B cell (primary cell): Measurements from ENCODE around the gene HPX. TPM values are rescaled to one million over a fixed set of nuclear protein-coding genes. Genes with fewer than 3 reads are reported as not detected.
A peak's percentile ranks its signal among the peaks of the same experiment; 100 is the strongest.

Source experiments
- ATAC-seq: fragments of 200-7000 bp; cut with Tn5 transposase; one replicate; pipeline ENCODE4 v1.10.0; 2021; ENCODE audit warnings: low read depth, mild to moderate bottlenecking, moderate number of reproducible peaks, moderate library complexity
- CTCF ChIA-PET: fragments of 350-600 bp; sonication (Branson Sonifier 250); formaldehyde crosslinking; loops from one replicate; lab custom pipeline; 2021; ENCODE audit warnings: antibody characterized with exemption, inconsistent platforms; lab: Charles Lee
- POLR2A ChIA-PET: fragments of 350-600 bp; sonication (Branson Sonifier 250); formaldehyde crosslinking; loops from one replicate; lab custom pipeline; 2021; ENCODE audit warnings: antibody characterized with exemption; lab: Charles Lee
- DNase-seq: peaks from one replicate; pipeline ENCODE4 v3.0.0; 2013
- H2AFZ ChIP-seq: 2 replicates; pipeline ENCODE4 v1.6.1; 2012; ENCODE audit warnings: mild to moderate bottlenecking, low read depth, low read length; ENCODE audit not compliant: insufficient read depth, poor library complexity, severe bottlenecking
- H3K27ac ChIP-seq, 2 donors: 1 replicate in 1 of 2; 2 replicates in 1 of 2; pipeline ENCODE4 v1.5.1; 2012 to 2013; ENCODE audit warnings: low read length in 2 of 2, mild to moderate bottlenecking in 2 of 2, moderate library complexity in 1 of 2
- H3K27me3 ChIP-seq, 4 experiments: fragments of 200-600 bp in 1 of 4; sonication (generic) in 1 of 4; replicated peaks in 1 of 4; 1 replicate in 2 of 4; 2 replicates in 2 of 4; pipeline versions ENCODE4 v1.6.1 to v1.7.0; 2013 to 2016; ENCODE audit warnings: low read length in 3 of 4, mild to moderate bottlenecking in 2 of 4, mixed read lengths in 1 of 4, moderate library complexity in 1 of 4; ENCODE audit not compliant: insufficient read depth in 4 of 4, control insufficient read depth in 3 of 4; ENCODE audit errors: control extremely low read depth in 1 of 4
- H3K36me3 ChIP-seq, 2 experiments: replicated peaks in 1 of 2; 1 replicate in 1 of 2; 2 replicates in 1 of 2; pipeline versions ENCODE4 v1.6.1 to v1.7.1; 2013; ENCODE audit warnings: low read length in 1 of 2; ENCODE audit not compliant: insufficient read depth in 2 of 2, control insufficient read depth in 1 of 2; ENCODE audit errors: control extremely low read depth in 1 of 2, extremely low read depth in 1 of 2
- H3K4me1 ChIP-seq, 2 donors: fragments of 200-600 bp in 1 of 2; sonication (generic) in 1 of 2; 1 replicate in 1 of 2; 2 replicates in 1 of 2; pipeline versions ENCODE4 v1.5.1 to v1.6.1; 2013 to 2017; ENCODE audit warnings: low read length in 2 of 2; ENCODE audit not compliant: control insufficient read depth in 2 of 2, insufficient read depth in 2 of 2
- H3K4me2 ChIP-seq: replicated peaks from 2 replicates; pipeline ENCODE3; 2012; ENCODE audit warnings: mild to moderate bottlenecking, low read depth, low read length; ENCODE audit not compliant: poor library complexity, severe bottlenecking
- H3K4me3 ChIP-seq, 5 experiments: fragments of 200-600 bp in 1 of 5; sonication (generic) in 1 of 5; 1 replicate in 3 of 5; 2 replicates in 2 of 5; pipeline versions ENCODE4 v1.5.1 to v1.7.0; 2011 to 2016; ENCODE audit warnings: low read length in 4 of 5, mild to moderate bottlenecking in 4 of 5, low read depth in 2 of 5, control low read depth in 1 of 5, moderate library complexity in 1 of 5; ENCODE audit not compliant: insufficient read depth in 1 of 5; ENCODE audit errors: control extremely low read depth in 1 of 5, extremely low read depth in 1 of 5
- H3K79me2 ChIP-seq: fragments of 200-600 bp; sonication (generic); one replicate; pipeline ENCODE4 v1.6.0; 2016; ENCODE audit warnings: low read length; ENCODE audit not compliant: control insufficient read depth, insufficient read depth
- H3K9ac ChIP-seq: fragments of 200-600 bp; sonication (generic); 2 replicates; pipeline ENCODE4 v1.6.1; 2017; ENCODE audit warnings: mild to moderate bottlenecking, low read length, moderate library complexity
- H3K9me3 ChIP-seq, 3 donors: one replicate each; pipeline versions ENCODE4 v1.6.1 to v1.7.1; 2013; ENCODE audit warnings: low read length in 2 of 3; ENCODE audit not compliant: control insufficient read depth in 2 of 3, insufficient read depth in 1 of 3; ENCODE audit errors: control extremely low read depth in 1 of 3
- H4K20me1 ChIP-seq: 2 replicates; pipeline ENCODE4 v1.6.0; 2012; ENCODE audit warnings: mild to moderate bottlenecking, low read length; ENCODE audit not compliant: insufficient read depth, control insufficient read depth, poor library complexity, severe bottlenecking
- H3K27ac Mint-ChIP-seq: one replicate; pipeline ENCODE4 v1.8.0; 2021; ENCODE audit warnings: mixed read lengths
- H3K27me3 Mint-ChIP-seq: one replicate; pipeline ENCODE4 v1.8.0; 2021; ENCODE audit warnings: mixed read lengths
- H3K4me1 Mint-ChIP-seq: one replicate; pipeline ENCODE4 v1.8.0; 2021; ENCODE audit warnings: mixed read lengths
- H3K4me3 Mint-ChIP-seq: one replicate; pipeline ENCODE4 v1.8.0; 2021; ENCODE audit warnings: mixed read lengths
- H3K9me3 Mint-ChIP-seq: one replicate; pipeline ENCODE4 v1.8.0; 2022; ENCODE audit warnings: mixed read lengths; ENCODE audit not compliant: insufficient read depth
- EZH2 ChIP-seq: IDR thresholded peaks from 2 replicates; pipeline ENCODE4 v1.6.1; 2012; ENCODE audit warnings: borderline replicate concordance, low read depth, mild to moderate bottlenecking, moderate library complexity, low read length; ENCODE audit not compliant: insufficient read depth, poor library complexity, severe bottlenecking
- WGBS: methylation state at CpG from one replicate; pipeline ENCODE4 v1.1.5; 2013; ENCODE audit warnings: missing lambda C conversion rate; ENCODE audit not compliant: insufficient coverage; 5-methylcytosine and 5-hydroxymethylcytosine counted together
- intact Hi-C: fragments of 100-400 bp; cut with micrococcal nuclease; formaldehyde crosslinking; loops from one replicate; pipeline ENCODE4 v1.10.0; 2022
- polyA plus RNA-seq: library from polyadenylated mRNA; depleted of rRNA; stranded (reverse); fragments of >200 nt; gene quantifications from 2 replicates; pipeline ENCODE4 v1.2.3, GENCODE V29; 2012
- total RNA-seq, 2 donors: library from RNA; stranded (reverse); fragments of 120-200 nt in 1 of 2; gene quantifications; 1 replicate in 1 of 2; 2 replicates in 1 of 2; pipeline versions ENCODE4 v1.2.3 to v1.2.4, GENCODE V29; 2013 to 2022
- TF ChIP-seq, protein P1 (sequence below): fragments of 200-600 bp; IDR thresholded peaks from one replicate; pipeline ENCODE4 v1.8.0; 2022; ENCODE audit warnings: antibody characterized with exemption, mild to moderate bottlenecking

HPX gene
- total and polyA plus RNA-seq, 2 donors (not counting 1 experiment from before 2014, with no cell fraction given): 0.64 to 1.1 TPM

DNA sequence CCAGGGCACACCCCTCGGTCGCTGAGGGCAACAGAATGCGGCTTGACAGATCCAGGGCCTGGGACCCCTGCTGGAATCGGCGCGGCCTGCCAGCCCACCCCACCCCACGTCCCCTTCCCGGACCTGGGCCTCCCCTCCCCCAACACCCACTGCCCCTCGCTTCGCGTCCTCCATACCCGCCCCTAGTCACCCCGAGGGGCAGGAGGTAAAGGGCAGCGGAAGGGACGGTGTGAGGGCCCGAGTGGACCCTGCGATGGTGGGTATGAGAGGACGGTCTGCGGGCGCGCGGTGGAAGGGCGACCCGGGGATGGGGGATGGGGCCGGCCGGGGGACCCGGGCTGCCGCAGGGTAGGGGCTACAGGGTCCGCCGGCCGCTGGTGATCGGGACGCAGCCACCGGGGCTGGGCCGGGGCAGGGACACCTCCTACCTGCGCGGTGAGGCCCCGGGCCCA lies 22.2 kb downstream of the HPX start:
- Histone ChIP-seq H3K27ac (peak overlapping the region in 1 of 2 donors; percentile 61), H2AFZ (peak overlapping the region; percentile 99), H3K4me1 (peaks cover 29 to 32% of the 10 kb centered on the region in 2 donors), H3K4me3 (peak overlapping the region in 4 of 5 experiments; percentile 60 to 85 (median 74)), H3K27me3 (peaks cover 0 to 3% (median 2%) of the 10 kb centered on the region in 4 experiments), H3K9ac (peak overlapping the region; percentile 83), H4K20me1 (no peaks in the 10 kb centered on the region), H3K9me3 (no peaks in the 10 kb centered on the region), H3K36me3 (no peaks in the 10 kb centered on the region), H3K79me2 (peaks cover 17% of the 10 kb centered on the region), H3K4me2 (peak overlapping the region; percentile 92)
- H3K4me3 Mint-ChIP-seq: no peak overlapping the region
- no peak overlapping the region for H3K27ac Mint-ChIP-seq
- DNase-seq (peak; percentile 32), ATAC-seq (peak; percentile 11)
- TF ChIP-seq EZH2: no peak
- TF ChIP-seq, protein P1, sequence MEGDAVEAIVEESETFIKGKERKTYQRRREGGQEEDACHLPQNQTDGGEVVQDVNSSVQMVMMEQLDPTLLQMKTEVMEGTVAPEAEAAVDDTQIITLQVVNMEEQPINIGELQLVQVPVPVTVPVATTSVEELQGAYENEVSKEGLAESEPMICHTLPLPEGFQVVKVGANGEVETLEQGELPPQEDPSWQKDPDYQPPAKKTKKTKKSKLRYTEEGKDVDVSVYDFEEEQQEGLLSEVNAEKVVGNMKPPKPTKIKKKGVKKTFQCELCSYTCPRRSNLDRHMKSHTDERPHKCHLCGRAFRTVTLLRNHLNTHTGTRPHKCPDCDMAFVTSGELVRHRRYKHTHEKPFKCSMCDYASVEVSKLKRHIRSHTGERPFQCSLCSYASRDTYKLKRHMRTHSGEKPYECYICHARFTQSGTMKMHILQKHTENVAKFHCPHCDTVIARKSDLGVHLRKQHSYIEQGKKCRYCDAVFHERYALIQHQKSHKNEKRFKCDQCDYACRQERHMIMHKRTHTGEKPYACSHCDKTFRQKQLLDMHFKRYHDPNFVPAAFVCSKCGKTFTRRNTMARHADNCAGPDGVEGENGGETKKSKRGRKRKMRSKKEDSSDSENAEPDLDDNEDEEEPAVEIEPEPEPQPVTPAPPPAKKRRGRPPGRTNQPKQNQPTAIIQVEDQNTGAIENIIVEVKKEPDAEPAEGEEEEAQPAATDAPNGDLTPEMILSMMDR: no peak
- ChIA-PET POLR2A (interaction anchor here (1.3 to 3.8 kb wide), 3 partner anchors 28 to 63 kb away, joined by 3 to 23 read pairs (median 5); partner anchors contain the start of genes ARFIP2, SMPD1 and TIMM10B), CTCF (interaction anchor here (1.2 to 6.0 kb wide), 6 partner anchors 9 to 288 kb away, joined by 4 to 29 read pairs (median 9); partner anchors contain the start of gene SMPD1)
- no peaks in the 10 kb centered on the region for H3K9me3 Mint-ChIP-seq
- peaks cover 23% of the 10 kb centered on the region for H3K27me3 Mint-ChIP-seq
- intact Hi-C loops: loop anchor here (1.0 kb wide), 4 partner anchors 16 to 265 kb away; partner anchors contain the start of genes ARFIP2, MRPL17, SMPD1 and TIMM10B
- H3K4me1 Mint-ChIP-seq: peaks cover 7% of the 10 kb centered on the region
- 2% methylated on average over 27 of the region's 38 CpGs for WGBS

DNA sequence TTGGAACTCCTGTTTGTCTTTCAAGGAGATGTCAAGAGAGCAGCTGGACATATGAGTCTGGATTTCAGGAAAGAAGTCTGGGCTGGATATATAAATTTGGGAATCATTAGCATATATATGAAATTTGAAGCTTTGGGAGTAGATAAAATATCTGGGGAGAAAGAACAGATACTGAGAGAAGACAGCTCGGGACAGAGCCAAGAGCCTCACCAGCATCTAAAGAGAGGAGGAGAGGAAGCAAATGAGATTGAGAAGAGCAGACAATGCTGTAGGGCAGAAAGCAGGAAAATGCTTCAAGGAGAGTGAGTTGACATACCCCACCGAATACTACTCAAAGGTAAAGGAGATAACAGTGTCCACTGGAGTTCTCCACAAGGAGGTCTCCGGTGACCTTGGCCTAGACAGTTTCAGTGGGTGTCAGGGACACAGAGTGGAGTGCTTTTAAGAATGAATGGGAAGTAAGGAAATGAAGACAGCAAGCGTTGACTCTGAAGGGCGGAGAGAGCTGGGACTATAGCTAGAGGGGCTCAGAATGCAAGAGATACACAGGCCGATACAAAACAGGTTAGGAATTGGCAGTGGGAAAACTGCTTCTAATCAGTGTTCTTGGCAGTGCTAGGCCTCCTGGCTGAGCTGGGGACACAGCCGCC lies 22.8 kb downstream of the HPX start:
- ChIA-PET POLR2A (interaction anchor here (1.5 to 3.8 kb wide), 2 partner anchors 27 to 39 kb away, joined by 3 to 23 read pairs; partner anchors contain the start of gene SMPD1), CTCF (interaction anchor here (1.6 to 6.0 kb wide), 4 partner anchors 9 to 288 kb away, joined by 4 to 29 read pairs (median 16); no protein-coding TSS in a partner anchor)
- peak overlapping the region in 4 of 5 experiments; percentile 60 to 85 (median 74) for H3K4me3 ChIP-seq
- TF ChIP-seq EZH2: no peak
- TF ChIP-seq, protein P1: no peak
- no peak overlapping the region for H3K27ac ChIP-seq
- peaks cover 20% of the 10 kb centered on the region for H3K79me2 ChIP-seq
- Mint-ChIP-seq H3K4me3 (no peak overlapping the region), H3K27me3 (peaks cover 17% of the 10 kb centered on the region), H3K9me3 (no peaks in the 10 kb centered on the region), H3K27ac (no peak overlapping the region), H3K4me1 (peaks cover 7% of the 10 kb centered on the region)
- DNase-seq (no peak), ATAC-seq (no peak)
- 66% methylated on average over 7 of the region's 7 CpGs for WGBS
- peak overlapping the region; percentile 83 for H3K9ac ChIP-seq
- H3K4me1 ChIP-seq: peaks cover 29 to 32% of the 10 kb centered on the region in 2 donors
- peak overlapping the region; percentile 99 for H2AFZ ChIP-seq
- no peaks in the 10 kb centered on the region for H3K27me3 ChIP-seq
- H3K4me2 ChIP-seq: peak overlapping the region; percentile 92
- H3K9me3 ChIP-seq: no peaks in the 10 kb centered on the region
- H4K20me1 ChIP-seq: no peaks in the 10 kb centered on the region
- no peaks in the 10 kb centered on the region for H3K36me3 ChIP-seq
- intact Hi-C loops: loop anchor here (1.0 kb wide), 1 partner anchor 16 kb away; no protein-coding TSS in a partner anchor
